Neural cell (in vitro differentiated cells): ENCODE data around the gene PTPRN2. TPM values are rescaled to one million over a fixed set of nuclear protein-coding genes. Genes with fewer than 3 reads are reported as not detected.

ENCODE experiments used
- H2AFZ ChIP-seq: fragments of 200-600, 300-800 bp; sonication (generic), shearing (Covaris generic); 2 replicates; pipeline ENCODE4 v1.6.0; 2014; ENCODE audit warnings: low read depth, mild to moderate bottlenecking, antibody characterized with exemption, low read length, moderate library complexity
- H3F3A ChIP-seq: fragments of 200-600 bp; shearing (Covaris generic); 2 replicates; pipeline ENCODE4 v1.6.1; 2016; ENCODE audit warnings: mild to moderate bottlenecking, moderate library complexity, mixed read lengths, antibody characterized with exemption, low read length; ENCODE audit not compliant: insufficient read depth, poor library complexity, severe bottlenecking
- H3K27ac ChIP-seq: fragments of 200-600, 300-800 bp; sonication (generic), shearing (Covaris generic); 2 replicates; pipeline ENCODE4 v1.5.1; 2014; ENCODE audit warnings: mild to moderate bottlenecking, low read length, moderate library complexity
- H3K27me3 ChIP-seq: fragments of 300-800, 200-600 bp; sonication (generic), shearing (Covaris generic); 2 replicates; pipeline ENCODE4 v1.6.0; 2014; ENCODE audit warnings: mild to moderate bottlenecking, low read depth, low read length, moderate library complexity; ENCODE audit not compliant: insufficient read depth
- H3K36me3 ChIP-seq: fragments of 300-800, 200-600 bp; sonication (generic), shearing (Covaris generic); 2 replicates; pipeline ENCODE4 v1.5.1; 2014; ENCODE audit warnings: mild to moderate bottlenecking, antibody characterized with exemption, low read length, moderate library complexity; ENCODE audit not compliant: insufficient read depth
- H3K4me2 ChIP-seq: fragments of 300-800, 200-600 bp; sonication (generic), shearing (Covaris generic); 2 replicates; pipeline ENCODE4 v1.6.0; 2014; ENCODE audit warnings: mild to moderate bottlenecking, low read length
- H3K4me3 ChIP-seq: fragments of 300-800, 200-600 bp; sonication (generic), shearing (Covaris generic); 2 replicates; pipeline ENCODE4 v1.5.1; 2014; ENCODE audit warnings: mild to moderate bottlenecking, low read length, moderate library complexity
- H3K79me2 ChIP-seq: fragments of 200-600 bp; shearing (Covaris generic); replicated peaks from 2 replicates; pipeline ENCODE4 v1.6.0; 2014; ENCODE audit warnings: mild to moderate bottlenecking, low read length, moderate library complexity; ENCODE audit not compliant: insufficient read depth
- H3K9ac ChIP-seq: fragments of 300-800, 200-600 bp; sonication (generic), shearing (Covaris generic); 2 replicates; pipeline ENCODE4 v1.6.1; 2016; ENCODE audit warnings: mild to moderate bottlenecking, low read length, mixed read lengths
- H3K9me2 ChIP-seq: fragments of 200-600 bp; shearing (Covaris generic); 2 replicates; pipeline ENCODE4 v1.6.1; 2016; ENCODE audit warnings: mild to moderate bottlenecking, low read length, mixed read lengths; ENCODE audit not compliant: insufficient read depth
- H3K9me3 ChIP-seq: fragments of 200-600, 300-800 bp; sonication (generic), shearing (Covaris generic); 2 replicates; pipeline ENCODE4 v1.6.1; 2016; ENCODE audit warnings: mild to moderate bottlenecking, mixed run types, low read length, moderate library complexity, mixed read lengths
- H4K20me1 ChIP-seq: fragments of 200-600 bp; shearing (Covaris generic); 2 replicates; pipeline ENCODE4 v1.6.1; 2016; ENCODE audit warnings: mild to moderate bottlenecking, mixed run types; ENCODE audit not compliant: insufficient read depth
- EP300 ChIP-seq: fragments of 450-650 bp; conservative IDR thresholded peaks from 2 replicates; pipeline ENCODE4 v1.6.1; 2014; ENCODE audit warnings: antibody characterized with exemption, mild to moderate bottlenecking, moderate library complexity; ENCODE audit not compliant: poor library complexity, severe bottlenecking
- EZH2 ChIP-seq: fragments of 200-600, 300-800 bp; shearing (Covaris generic), sonication (generic); IDR thresholded peaks from 2 replicates; pipeline ENCODE4 v1.6.1; 2014; ENCODE audit warnings: antibody characterized with exemption, low read length, borderline replicate concordance, mild to moderate bottlenecking; ENCODE audit not compliant: insufficient read depth, poor library complexity, severe bottlenecking
- MXI1 ChIP-seq: fragments of 450-650 bp; conservative IDR thresholded peaks from 2 replicates; pipeline ENCODE4 v1.6.1; 2014; ENCODE audit warnings: antibody characterized with exemption, mild to moderate bottlenecking; ENCODE audit not compliant: poor library complexity, severe bottlenecking
- POLR2AphosphoS5 ChIP-seq: IDR thresholded peaks from 2 replicates; pipeline ENCODE4 v1.6.1; 2012
- RAD21 ChIP-seq: fragments of 450-650 bp; conservative IDR thresholded peaks from 2 replicates; pipeline ENCODE4 v1.6.1; 2014; ENCODE audit warnings: antibody characterized with exemption, mild to moderate bottlenecking, moderate library complexity
- SMC3 ChIP-seq: fragments of 450-650 bp; conservative IDR thresholded peaks from 2 replicates; pipeline ENCODE4 v1.6.1; 2014; ENCODE audit warnings: antibody characterized with exemption, mild to moderate bottlenecking, moderate library complexity; ENCODE audit not compliant: poor library complexity
- polyA plus RNA-seq: library from polyadenylated mRNA; depleted of rRNA; stranded (reverse); fragments of >200 nt; gene quantifications from 2 replicates; pipeline ENCODE4 v1.2.3, GENCODE V29; 2014
- TF ChIP-seq, protein P1 (sequence below): IDR thresholded peaks from 2 replicates; pipeline ENCODE4 v1.6.1; 2012; ENCODE audit warnings: borderline replicate concordance

PTPRN2 gene
- polyA plus RNA-seq, 1 donor from 2014 or later: 31.0 TPM

DNA sequence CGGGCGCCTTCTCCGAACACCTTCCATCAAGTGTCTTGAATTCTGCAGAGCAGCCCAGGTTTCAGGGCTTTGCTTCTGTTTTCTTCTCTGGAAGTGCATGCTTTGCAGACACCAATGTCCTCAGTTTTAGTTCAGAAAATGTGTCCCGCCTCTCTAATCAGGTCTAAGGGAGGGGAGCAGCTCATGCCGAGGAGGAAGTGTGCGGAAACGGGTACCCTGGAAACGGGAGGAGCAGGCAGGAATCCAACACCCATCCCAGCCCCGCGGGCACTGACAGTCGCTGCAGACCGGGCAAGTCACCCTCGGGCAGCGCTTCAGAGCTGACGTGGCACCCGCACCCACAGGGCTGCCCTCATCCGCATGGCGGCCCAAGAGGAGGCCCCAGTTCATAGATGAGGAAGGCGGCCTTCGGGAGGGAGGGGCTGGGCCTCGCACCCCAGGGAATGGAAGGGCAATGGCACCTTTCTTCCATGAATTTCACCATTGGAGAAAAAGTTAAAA, 912.1 kb downstream of the PTPRN2 start:
- Histone ChIP-seq H4K20me1 (peaks cover 18% of the 10 kb centered on the region), H3K9ac (no peak overlapping the region), H3K9me2 (no peaks in the 10 kb centered on the region), H3K4me3 (no peak overlapping the region), H3K27ac (no peak overlapping the region), H3K79me2 (peaks cover 100% of the 10 kb centered on the region), H3K9me3 (no peaks in the 10 kb centered on the region), H3F3A (peaks cover 2% of the 10 kb centered on the region), H3K36me3 (peaks cover 9% of the 10 kb centered on the region), H3K27me3 (no peaks in the 10 kb centered on the region), H3K4me2 (no peak overlapping the region), H2AFZ (no peak overlapping the region)
- TF ChIP-seq MXI1 (no peak), EP300 (no peak)
- TF ChIP-seq, protein P1, sequence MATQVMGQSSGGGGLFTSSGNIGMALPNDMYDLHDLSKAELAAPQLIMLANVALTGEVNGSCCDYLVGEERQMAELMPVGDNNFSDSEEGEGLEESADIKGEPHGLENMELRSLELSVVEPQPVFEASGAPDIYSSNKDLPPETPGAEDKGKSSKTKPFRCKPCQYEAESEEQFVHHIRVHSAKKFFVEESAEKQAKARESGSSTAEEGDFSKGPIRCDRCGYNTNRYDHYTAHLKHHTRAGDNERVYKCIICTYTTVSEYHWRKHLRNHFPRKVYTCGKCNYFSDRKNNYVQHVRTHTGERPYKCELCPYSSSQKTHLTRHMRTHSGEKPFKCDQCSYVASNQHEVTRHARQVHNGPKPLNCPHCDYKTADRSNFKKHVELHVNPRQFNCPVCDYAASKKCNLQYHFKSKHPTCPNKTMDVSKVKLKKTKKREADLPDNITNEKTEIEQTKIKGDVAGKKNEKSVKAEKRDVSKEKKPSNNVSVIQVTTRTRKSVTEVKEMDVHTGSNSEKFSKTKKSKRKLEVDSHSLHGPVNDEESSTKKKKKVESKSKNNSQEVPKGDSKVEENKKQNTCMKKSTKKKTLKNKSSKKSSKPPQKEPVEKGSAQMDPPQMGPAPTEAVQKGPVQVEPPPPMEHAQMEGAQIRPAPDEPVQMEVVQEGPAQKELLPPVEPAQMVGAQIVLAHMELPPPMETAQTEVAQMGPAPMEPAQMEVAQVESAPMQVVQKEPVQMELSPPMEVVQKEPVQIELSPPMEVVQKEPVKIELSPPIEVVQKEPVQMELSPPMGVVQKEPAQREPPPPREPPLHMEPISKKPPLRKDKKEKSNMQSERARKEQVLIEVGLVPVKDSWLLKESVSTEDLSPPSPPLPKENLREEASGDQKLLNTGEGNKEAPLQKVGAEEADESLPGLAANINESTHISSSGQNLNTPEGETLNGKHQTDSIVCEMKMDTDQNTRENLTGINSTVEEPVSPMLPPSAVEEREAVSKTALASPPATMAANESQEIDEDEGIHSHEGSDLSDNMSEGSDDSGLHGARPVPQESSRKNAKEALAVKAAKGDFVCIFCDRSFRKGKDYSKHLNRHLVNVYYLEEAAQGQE: no peak

DNA sequence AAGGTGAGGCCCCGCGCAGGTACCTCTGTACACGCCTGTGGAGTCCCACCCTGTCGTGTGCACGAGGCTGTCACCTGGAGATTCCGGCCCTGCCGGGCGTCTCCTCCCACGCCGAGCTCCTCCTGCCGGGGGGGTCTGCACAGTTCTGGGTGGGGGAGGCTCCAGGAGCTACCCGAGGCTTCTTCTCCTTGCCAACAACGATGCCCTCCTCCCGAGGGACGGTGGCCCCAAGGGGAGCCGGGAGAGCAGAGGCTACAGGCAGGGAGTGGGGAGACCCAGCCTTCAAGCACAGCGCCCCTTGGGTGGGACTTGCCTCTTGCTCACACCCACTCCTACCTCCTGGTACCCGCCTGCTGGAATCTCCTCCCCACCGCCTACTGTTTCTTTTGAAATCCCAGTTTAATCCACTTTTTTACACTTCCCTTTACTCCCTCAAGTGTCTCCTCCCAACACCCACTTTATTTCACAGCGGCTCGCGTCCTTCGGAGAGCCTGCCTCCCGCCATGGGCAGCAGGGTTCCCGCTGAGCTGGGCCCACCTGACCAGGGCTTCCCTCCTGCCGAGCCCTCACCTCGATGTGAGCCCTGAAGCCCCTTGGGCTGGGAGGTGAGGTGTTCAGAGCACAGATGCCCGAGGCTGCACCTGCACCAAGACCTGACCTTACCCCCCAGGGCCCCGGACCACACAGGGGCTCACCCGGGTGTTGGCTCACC, 912.8 kb downstream of the PTPRN2 start:
- Histone ChIP-seq H3K4me3 (no peak overlapping the region), H3K9me3 (no peaks in the 10 kb centered on the region), H3K27ac (no peak overlapping the region), H3K9ac (no peak overlapping the region), H4K20me1 (peaks cover 15% of the 10 kb centered on the region), H3K36me3 (peaks cover 9% of the 10 kb centered on the region), H3K4me2 (no peak overlapping the region), H3K79me2 (peaks cover 100% of the 10 kb centered on the region), H3F3A (no peaks in the 10 kb centered on the region), H3K27me3 (no peaks in the 10 kb centered on the region), H3K9me2 (no peaks in the 10 kb centered on the region), H2AFZ (no peak overlapping the region)
- TF ChIP-seq EP300: no peak
- no peak for TF ChIP-seq POLR2AphosphoS5
- TF ChIP-seq RAD21: no peak

DNA sequence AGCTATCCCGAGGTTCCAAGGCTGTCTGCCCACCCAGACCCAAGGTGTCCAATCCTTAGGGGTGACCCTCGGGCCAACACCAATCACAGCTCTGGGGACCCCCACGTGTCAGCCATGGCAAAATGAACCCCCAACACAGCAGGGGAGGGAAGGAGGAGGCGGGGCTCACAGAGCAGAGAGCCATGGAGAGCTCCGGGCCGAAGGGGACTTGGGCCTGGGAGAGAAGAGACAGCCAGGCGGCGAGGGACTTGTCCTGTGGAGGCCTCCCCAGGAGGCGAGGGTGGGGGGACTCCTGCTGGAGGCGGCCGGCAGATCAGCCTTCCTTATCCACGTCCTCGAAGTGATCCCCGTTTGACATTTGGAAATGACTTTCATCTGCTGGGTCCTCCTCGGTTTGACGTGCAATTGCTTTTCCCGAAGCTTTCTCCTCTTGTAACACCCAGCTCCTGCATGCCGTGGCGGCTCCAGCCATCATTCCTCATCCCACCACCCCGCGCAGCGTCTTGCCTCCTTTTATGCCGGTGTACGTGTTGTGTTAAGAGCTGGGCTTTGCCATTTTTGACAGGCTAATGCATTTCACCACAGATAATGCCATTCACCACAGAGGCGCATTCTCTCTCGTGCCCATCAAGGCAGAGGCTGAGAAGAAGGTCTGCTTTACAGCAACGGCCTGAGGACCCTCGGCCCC, 913.5 kb downstream of the PTPRN2 start:
- Histone ChIP-seq H3K36me3 (peaks cover 9% of the 10 kb centered on the region), H3K9ac (no peak overlapping the region), H3K9me3 (no peaks in the 10 kb centered on the region), H2AFZ (no peak overlapping the region), H4K20me1 (peaks cover 22% of the 10 kb centered on the region), H3K79me2 (peaks cover 100% of the 10 kb centered on the region), H3F3A (no peaks in the 10 kb centered on the region), H3K27ac (no peak overlapping the region), H3K9me2 (no peaks in the 10 kb centered on the region), H3K27me3 (no peaks in the 10 kb centered on the region), H3K4me3 (no peak overlapping the region), H3K4me2 (no peak overlapping the region)
- TF ChIP-seq SMC3 (no peak), RAD21 (no peak), EZH2 (no peak), MXI1 (no peak)
- TF ChIP-seq, protein P1: no peak
